GM19395 (cell line): ENCODE results near the gene MYLK.

Source experiments
- ATAC-seq: cut with Tn5 transposase; IDR thresholded peaks from one replicate; pipeline ENCODE4 v1.9.1; 2021; ENCODE audit warnings: mild to moderate bottlenecking, moderate library complexity; ENCODE audit not compliant: unreplicated experiment

MYLK gene

GRCh38 chr3:123793425-123793824, 90.7 kb downstream of the MYLK start:
- no peak for ATAC-seq

GRCh38 chr3:123792473-123793201, 91.5 kb downstream of the MYLK start:
- no peak for ATAC-seq

GRCh38 chr3:123791898-123792297, 92.2 kb downstream of the MYLK start:
- no peak for ATAC-seq

- no peak for ATAC-seq
These were observed 92.7 kb downstream of the MYLK start for GRCh38 chr3:123791417-123791816.

GRCh38 chr3:123791073-123791370, 93.1 kb downstream of the MYLK start:
- no peak for ATAC-seq

- no peak for ATAC-seq
These were observed 93.7 kb downstream of the MYLK start for GRCh38 chr3:123790254-123791072.

GRCh38 chr3:123789760-123790159, 94.4 kb downstream of the MYLK start:
- no peak for ATAC-seq

- no peak for ATAC-seq
These were observed 95.0 kb downstream of the MYLK start for GRCh38 chr3:123789160-123789559.

GRCh38 chr3:123788710-123789109, 95.4 kb downstream of the MYLK start:
- no peak for ATAC-seq

GRCh38 chr3:123787133-123787532, 97.0 kb downstream of the MYLK start:
- ATAC-seq, result no peak

- ATAC-seq, result no peak
These were observed 98.5 kb downstream of the MYLK start for GRCh38 chr3:123785602-123786001.

GRCh38 chr3:123783811-123784210, 100.3 kb downstream of the MYLK start:
- no peak for ATAC-seq

- no peak for ATAC-seq
These were observed 101.0 kb downstream of the MYLK start for GRCh38 chr3:123783050-123783689.

GRCh38 chr3:123782488-123782887, 101.6 kb downstream of the MYLK start:
- no peak for ATAC-seq

- no peak for ATAC-seq
These were observed 102.4 kb downstream of the MYLK start for GRCh38 chr3:123781571-123782275.

- ATAC-seq, result no peak
These were observed 103.0 kb downstream of the MYLK start for GRCh38 chr3:123781138-123781537.

- no peak for ATAC-seq
These were observed 103.5 kb downstream of the MYLK start for GRCh38 chr3:123780656-123781055.

- no peak for ATAC-seq
These were observed 104.4 kb downstream of the MYLK start for GRCh38 chr3:123779655-123780231.

GRCh38 chr3:123778991-123779622, 105.0 kb downstream of the MYLK start:
- ATAC-seq, result no peak

- ATAC-seq, result no peak
These were observed 105.6 kb downstream of the MYLK start for GRCh38 chr3:123778525-123778924.
